RCC 7860 (cell line): ENCODE measurements around the gene TRIM60.
"Not testable (repeated sequence)": the region's sequence is repeated elsewhere in the genome, so short reads cannot be mapped to it uniquely, and the experiment has no call there.

Source experiments
- DNase-seq: peaks from one replicate; pipeline ENCODE4 v3.0.0-alpha.2; 2015; ENCODE audit warnings: low spot score
- FAIRE-seq: peaks from 2 replicates; lab custom pipeline; 2012; peaks lifted over from hg19 to GRCh38; lab: Jason Lieb, UNC

TRIM60 gene

GRCh38 chr4:165052627-165053026, 20.8 kb downstream of the TRIM60 start:
- no peak for FAIRE-seq
- DNase-seq = no peak

GRCh38 chr4:165053645-165054044, 21.8 kb downstream of the TRIM60 start, which contains the start of gene TRIM75:
TRIM75 (plus strand) TSS chr4:165053866; CDS start chr4:165059148, 5,282 bp downstream.
- no peak for DNase-seq
- no peak for FAIRE-seq

GRCh38 chr4:165055601-165056000, 23.8 kb downstream of the TRIM60 start:
- DNase-seq (no peak), FAIRE-seq (no peak)

- no peak for DNase-seq
- no peak for FAIRE-seq
Observed at GRCh38 chr4:165058666-165059065, 26.9 kb downstream of the TRIM60 start.

- FAIRE-seq (no peak), DNase-seq (no peak)
Observed at GRCh38 chr4:165059386-165059785, 27.6 kb downstream of the TRIM60 start.

GRCh38 chr4:165060938-165061337, 29.1 kb downstream of the TRIM60 start:
- FAIRE-seq = no peak
- no peak for DNase-seq

- DNase-seq (no peak), FAIRE-seq (no peak)
Observed at GRCh38 chr4:165070560-165070959, 38.8 kb downstream of the TRIM60 start.

GRCh38 chr4:165073346-165073745, 41.5 kb downstream of the TRIM60 start:
- not testable (repeated sequence) for DNase-seq, FAIRE-seq

- FAIRE-seq (no peak), DNase-seq (no peak)
Observed at GRCh38 chr4:165077034-165077578, 45.3 kb downstream of the TRIM60 start.

GRCh38 chr4:165079476-165079875, 47.7 kb downstream of the TRIM60 start:
- no peak for DNase-seq
- no peak for FAIRE-seq

- FAIRE-seq, DNase-seq: not testable (repeated sequence)
Observed at GRCh38 chr4:165084787-165085186, 53.0 kb downstream of the TRIM60 start.

GRCh38 chr4:165085946-165086345, 54.1 kb downstream of the TRIM60 start:
- FAIRE-seq (no peak), DNase-seq (no peak)

GRCh38 chr4:165088366-165088765, 56.6 kb downstream of the TRIM60 start:
- DNase-seq = no peak
- FAIRE-seq = no peak
